HepG2 (cell line): ENCODE measurements around the gene PITX3. TPM values are rescaled to one million over a fixed set of nuclear protein-coding genes. Genes with fewer than 3 reads are reported as not detected.

Source experiments
- CBX5 ChIP-seq: sonication (generic); formaldehyde crosslinking; IDR thresholded peaks from 2 replicates; pipeline ENCODE4 v1.4.0; 2020; ENCODE audit warnings: missing genetic modification reagents, borderline replicate concordance
- DR1 ChIP-seq: sonication (generic); formaldehyde crosslinking; IDR thresholded peaks from 2 replicates; pipeline ENCODE4 v1.8.0; 2021; ENCODE audit warnings: mild to moderate bottlenecking, missing genetic modification reagents, inconsistent platforms
- IRF2 ChIP-seq: IDR thresholded peaks from 2 replicates; pipeline ENCODE4 v1.6.1; 2018; ENCODE audit warnings: missing genetic modification reagents, missing compliant biosample characterization
- NFIC ChIP-seq: IDR thresholded peaks from 2 replicates; pipeline ENCODE4 v1.6.1; 2012; ENCODE audit warnings: mild to moderate bottlenecking, low read length, inconsistent platforms
- PHB2 ChIP-seq: fragments of 450-650 bp; IDR thresholded peaks from 2 replicates; pipeline ENCODE4 v1.6.1; 2018; ENCODE audit not compliant: partially characterized antibody
- POGK ChIP-seq: sonication (generic); formaldehyde crosslinking; conservative IDR thresholded peaks from 2 replicates; pipeline ENCODE4 v1.8.0; 2022; ENCODE audit warnings: mild to moderate bottlenecking, moderate library complexity, missing genetic modification reagents
- TERF1 ChIP-seq: sonication (generic); formaldehyde crosslinking; IDR thresholded peaks from 2 replicates; pipeline ENCODE4 v1.8.0; 2022; ENCODE audit warnings: mild to moderate bottlenecking, missing genetic modification reagents, moderate library complexity
- U2AF1 ChIP-seq: fragments of 200-400 bp; formaldehyde crosslinking; optimal IDR thresholded peaks from 2 replicates; pipeline ENCODE3; 2017; ENCODE audit warnings: mild to moderate bottlenecking, low read depth, low read length
- ZNF333 ChIP-seq: sonication (generic); formaldehyde crosslinking; IDR thresholded peaks from 2 replicates; pipeline ENCODE4 v1.4.0; 2020; ENCODE audit warnings: mild to moderate bottlenecking, missing genetic modification reagents, borderline replicate concordance
- polyA plus RNA-seq, 8 experiments: library from polyadenylated mRNA; depleted of rRNA in 3 of 8; stranded (reverse) in 7 of 8; unstranded in 1 of 8; fragments of >200 nt; fragmentation: Illumina TruSeq in 4 of 8; extraction: Trizol in 4 of 8; gene quantifications; 2 replicates each; pipeline versions ENCODE4 v1.2.1 to v1.2.3, GENCODE V29; 2011 to 2016; ENCODE audit warnings: low read depth in 4 of 8, missing spikeins in 1 of 8, mixed read lengths in 1 of 8; ENCODE audit not compliant: insufficient read depth in 1 of 8
- total RNA-seq, 5 experiments: library from RNA; depleted of rRNA; stranded (reverse); fragments of >200 nt; fragmentation: Illumina TruSeq; extraction: Trizol; gene quantifications; 2 replicates each; pipeline ENCODE4 v1.2.3, GENCODE V29; 2016; ENCODE audit warnings: low read depth in 1 of 5
- TF ChIP-seq, protein P1 (sequence below): sonication (generic); formaldehyde crosslinking; IDR thresholded peaks from 2 replicates; pipeline ENCODE4 v1.9.0; 2021; ENCODE audit warnings: missing genetic modification reagents, mild to moderate bottlenecking, borderline replicate concordance
- TF ChIP-seq, protein P2 (sequence below): sonication (generic); formaldehyde crosslinking; IDR thresholded peaks from 2 replicates; pipeline ENCODE4 v1.4.0; 2020; ENCODE audit warnings: missing genetic modification reagents
- TF ChIP-seq, protein P3 (sequence below): sonication (generic); formaldehyde crosslinking; IDR thresholded peaks from one replicate; pipeline ENCODE4 v1.5.1; 2020; ENCODE audit warnings: mild to moderate bottlenecking, missing genetic modification reagents; ENCODE audit errors: not compliant biosample characterization

Gene PITX3
- total and polyA plus RNA-seq, 2 of the 13 experiments (the other 11 are each of a cell fraction or from before 2014, with no cell fraction given) = not detected

- TF ChIP-seq, protein P1, sequence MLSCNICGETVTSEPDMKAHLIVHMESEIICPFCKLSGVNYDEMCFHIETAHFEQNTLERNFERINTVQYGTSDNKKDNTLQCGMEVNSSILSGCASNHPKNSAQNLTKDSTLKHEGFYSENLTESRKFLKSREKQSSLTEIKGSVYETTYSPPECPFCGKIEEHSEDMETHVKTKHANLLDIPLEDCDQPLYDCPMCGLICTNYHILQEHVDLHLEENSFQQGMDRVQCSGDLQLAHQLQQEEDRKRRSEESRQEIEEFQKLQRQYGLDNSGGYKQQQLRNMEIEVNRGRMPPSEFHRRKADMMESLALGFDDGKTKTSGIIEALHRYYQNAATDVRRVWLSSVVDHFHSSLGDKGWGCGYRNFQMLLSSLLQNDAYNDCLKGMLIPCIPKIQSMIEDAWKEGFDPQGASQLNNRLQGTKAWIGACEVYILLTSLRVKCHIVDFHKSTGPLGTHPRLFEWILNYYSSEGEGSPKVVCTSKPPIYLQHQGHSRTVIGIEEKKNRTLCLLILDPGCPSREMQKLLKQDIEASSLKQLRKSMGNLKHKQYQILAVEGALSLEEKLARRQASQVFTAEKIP (CRISPR knock-in tag) = no peak
- TF ChIP-seq, protein P2, sequence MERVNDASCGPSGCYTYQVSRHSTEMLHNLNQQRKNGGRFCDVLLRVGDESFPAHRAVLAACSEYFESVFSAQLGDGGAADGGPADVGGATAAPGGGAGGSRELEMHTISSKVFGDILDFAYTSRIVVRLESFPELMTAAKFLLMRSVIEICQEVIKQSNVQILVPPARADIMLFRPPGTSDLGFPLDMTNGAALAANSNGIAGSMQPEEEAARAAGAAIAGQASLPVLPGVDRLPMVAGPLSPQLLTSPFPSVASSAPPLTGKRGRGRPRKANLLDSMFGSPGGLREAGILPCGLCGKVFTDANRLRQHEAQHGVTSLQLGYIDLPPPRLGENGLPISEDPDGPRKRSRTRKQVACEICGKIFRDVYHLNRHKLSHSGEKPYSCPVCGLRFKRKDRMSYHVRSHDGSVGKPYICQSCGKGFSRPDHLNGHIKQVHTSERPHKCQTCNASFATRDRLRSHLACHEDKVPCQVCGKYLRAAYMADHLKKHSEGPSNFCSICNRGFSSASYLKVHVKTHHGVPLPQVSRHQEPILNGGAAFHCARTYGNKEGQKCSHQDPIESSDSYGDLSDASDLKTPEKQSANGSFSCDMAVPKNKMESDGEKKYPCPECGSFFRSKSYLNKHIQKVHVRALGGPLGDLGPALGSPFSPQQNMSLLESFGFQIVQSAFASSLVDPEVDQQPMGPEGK = peak; percentile 59
- TF ChIP-seq IRF2 (CRISPR knock-in tag) = 0 out of 2 replicates have a peak, but pooled peaks have one; percentile 23
- no peak for TF ChIP-seq ZNF333
- TF ChIP-seq U2AF1 = no peak
- TF ChIP-seq, protein P3, sequence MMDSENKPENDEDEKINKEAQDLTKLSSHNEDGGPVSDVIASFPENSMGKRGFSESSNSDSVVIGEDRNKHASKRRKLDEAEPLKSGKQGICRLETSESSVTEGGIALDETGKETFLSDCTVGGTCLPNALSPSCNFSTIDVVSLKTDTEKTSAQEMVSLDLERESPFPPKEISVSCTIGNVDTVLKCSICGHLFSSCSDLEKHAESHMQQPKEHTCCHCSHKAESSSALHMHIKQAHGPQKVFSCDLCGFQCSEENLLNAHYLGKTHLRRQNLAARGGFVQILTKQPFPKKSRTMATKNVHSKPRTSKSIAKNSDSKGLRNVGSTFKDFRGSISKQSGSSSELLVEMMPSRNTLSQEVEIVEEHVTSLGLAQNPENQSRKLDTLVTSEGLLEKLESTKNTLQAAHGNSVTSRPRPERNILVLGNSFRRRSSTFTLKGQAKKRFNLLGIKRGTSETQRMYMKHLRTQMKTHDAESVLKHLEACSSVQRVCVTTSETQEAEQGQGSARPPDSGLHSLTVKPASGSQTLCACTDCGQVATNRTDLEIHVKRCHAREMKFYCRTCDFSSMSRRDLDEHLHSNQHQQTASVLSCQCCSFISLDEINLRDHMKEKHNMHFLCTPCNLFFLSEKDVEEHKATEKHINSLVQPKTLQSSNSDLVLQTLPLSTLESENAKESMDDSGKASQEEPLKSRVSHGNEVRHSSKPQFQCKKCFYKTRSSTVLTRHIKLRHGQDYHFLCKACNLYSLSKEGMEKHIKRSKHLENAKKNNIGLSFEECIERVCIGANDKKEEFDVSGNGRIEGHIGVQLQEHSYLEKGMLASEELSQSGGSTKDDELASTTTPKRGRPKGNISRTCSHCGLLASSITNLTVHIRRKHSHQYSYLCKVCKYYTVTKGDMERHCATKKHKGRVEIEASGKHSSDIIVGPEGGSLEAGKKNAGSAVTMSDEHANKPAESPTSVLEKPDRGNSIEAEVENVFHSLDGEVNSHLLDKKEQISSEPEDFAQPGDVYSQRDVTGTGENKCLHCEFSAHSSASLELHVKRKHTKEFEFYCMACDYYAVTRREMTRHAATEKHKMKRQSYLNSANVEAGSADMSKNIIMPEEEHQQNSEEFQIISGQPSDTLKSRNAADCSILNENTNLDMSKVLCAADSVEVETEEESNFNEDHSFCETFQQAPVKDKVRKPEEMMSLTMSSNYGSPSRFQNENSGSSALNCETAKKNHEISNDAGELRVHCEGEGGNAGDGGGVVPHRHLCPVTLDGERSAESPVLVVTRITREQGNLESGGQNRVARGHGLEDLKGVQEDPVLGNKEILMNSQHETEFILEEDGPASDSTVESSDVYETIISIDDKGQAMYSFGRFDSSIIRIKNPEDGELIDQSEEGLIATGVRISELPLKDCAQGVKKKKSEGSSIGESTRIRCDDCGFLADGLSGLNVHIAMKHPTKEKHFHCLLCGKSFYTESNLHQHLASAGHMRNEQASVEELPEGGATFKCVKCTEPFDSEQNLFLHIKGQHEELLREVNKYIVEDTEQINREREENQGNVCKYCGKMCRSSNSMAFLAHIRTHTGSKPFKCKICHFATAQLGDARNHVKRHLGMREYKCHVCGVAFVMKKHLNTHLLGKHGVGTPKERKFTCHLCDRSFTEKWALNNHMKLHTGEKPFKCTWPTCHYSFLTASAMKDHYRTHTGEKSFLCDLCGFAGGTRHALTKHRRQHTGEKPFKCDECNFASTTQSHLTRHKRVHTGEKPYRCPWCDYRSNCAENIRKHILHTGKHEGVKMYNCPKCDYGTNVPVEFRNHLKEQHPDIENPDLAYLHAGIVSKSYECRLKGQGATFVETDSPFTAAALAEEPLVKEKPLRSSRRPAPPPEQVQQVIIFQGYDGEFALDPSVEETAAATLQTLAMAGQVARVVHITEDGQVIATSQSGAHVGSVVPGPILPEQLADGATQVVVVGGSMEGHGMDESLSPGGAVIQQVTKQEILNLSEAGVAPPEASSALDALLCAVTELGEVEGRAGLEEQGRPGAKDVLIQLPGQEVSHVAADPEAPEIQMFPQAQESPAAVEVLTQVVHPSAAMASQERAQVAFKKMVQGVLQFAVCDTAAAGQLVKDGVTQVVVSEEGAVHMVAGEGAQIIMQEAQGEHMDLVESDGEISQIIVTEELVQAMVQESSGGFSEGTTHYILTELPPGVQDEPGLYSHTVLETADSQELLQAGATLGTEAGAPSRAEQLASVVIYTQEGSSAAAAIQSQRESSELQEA (CRISPR knock-in tag) = no peak
- TF ChIP-seq DR1 (CRISPR knock-in tag) = no peak
- no peak for TF ChIP-seq NFIC
- TF ChIP-seq PHB2 = no peak
- no peak for TF ChIP-seq POGK (CRISPR knock-in tag)
- no peak for TF ChIP-seq CBX5 (CRISPR knock-in tag)
- TF ChIP-seq TERF1 (CRISPR knock-in tag) = no peak
These were observed 9.7 kb downstream of the PITX3 start (continued) for GRCh38 chr10:102231357-102232318.
